ENCODE measurements around the gene FYN. TPM values are rescaled to one million over a fixed set of nuclear protein-coding genes. Genes with fewer than 3 reads are reported as not detected.

FYN gene
- total and polyA plus RNA-seq, 2 of the 8 experiments (the other 6 are each of a cell fraction or from before 2014, with no cell fraction given), result 46.8 to 97.2 TPM

- TF ChIP-seq MAX (IDR thresholded peaks at IDR 0.05) (no peak), KDM5A (IDR thresholded peaks at IDR 0.05; ENCODE audit: low read length) (no peak), EGR1 (IDR thresholded peaks at IDR 0.05; ENCODE audit: borderline replicate concordance, low read depth, low read length) (no peak), SUZ12 (IDR thresholded peaks at IDR 0.05; ENCODE audit: low read length) (no peak), POLR2AphosphoS5 (IDR thresholded peaks at IDR 0.05; ENCODE audit: low read depth, low read length) (no peak)
These were observed 134.0 kb downstream of the FYN start (continued) for GRCh38 chr6:111739257-111739696.
